Upper lobe of right lung (tissue), 1 donor: ENCODE data around the gene ADCY2. TPM values are rescaled to one million over a fixed set of nuclear protein-coding genes. Genes with fewer than 3 reads are reported as not detected.

Source experiments
- ATAC-seq: fragments of 200-7000 bp; cut with Tn5 transposase; one replicate; pipeline ENCODE4 v1.9.1; 2020; ENCODE audit warnings: mild to moderate bottlenecking, moderate library complexity
- DNase-seq: peaks from one replicate; pipeline ENCODE4 v3.0.0-alpha.2; 2020
- H3K27ac ChIP-seq: fragments of 200-600 bp; one replicate; pipeline ENCODE4 v1.8.0; 2022
- H3K27me3 ChIP-seq: fragments of 200-600 bp; one replicate; pipeline ENCODE4 v1.8.0; 2022; ENCODE audit warnings: mild to moderate bottlenecking
- H3K36me3 ChIP-seq: fragments of 200-600 bp; one replicate; pipeline ENCODE4 v1.8.0; 2022
- H3K4me1 ChIP-seq: fragments of 200-600 bp; one replicate; pipeline ENCODE4 v1.8.0; 2022
- H3K4me3 ChIP-seq: fragments of 200-600 bp; one replicate; pipeline ENCODE4 v1.8.0; 2022; ENCODE audit warnings: mild to moderate bottlenecking
- H3K9me3 ChIP-seq: fragments of 200-600 bp; one replicate; pipeline ENCODE4 v1.8.0; 2022
- CTCF ChIP-seq: fragments of 200-600 bp; IDR thresholded peaks from one replicate; pipeline ENCODE4 v1.8.0; 2022; ENCODE audit warnings: antibody characterized with exemption
- intact Hi-C: fragments of 100-400 bp; cut with DNase I; formaldehyde crosslinking; loops from one replicate; pipeline ENCODE4 v1.11.0; 2022
- total RNA-seq: library from RNA; stranded (reverse); fragmentation: NEBNext Ultra II Directional; extraction: Animal tissue kit (Norgen Biotek cat#: 25700); gene quantifications from one replicate; pipeline ENCODE4 v1.2.1, GENCODE V29; 2021
- donor health status: DM: no; HTN: yes; CAD: no; lungs with severe emphysema.

The ADCY2 gene
- total RNA-seq, 1 donor from 2014 or later, result 0.17 TPM

GRCh38 chr5:7824995-7825394 is 429.1 kb downstream of the ADCY2 start:
- no peaks in the 10 kb centered on the region for H3K4me1 ChIP-seq
- H3K27ac ChIP-seq, result no peak overlapping the region
- no peak for ATAC-seq
- no peaks in the 10 kb centered on the region for H3K27me3 ChIP-seq
- no peak for TF ChIP-seq CTCF
- intact Hi-C loops, result no loop called here
- H3K4me3 ChIP-seq, result no peak overlapping the region
- no peaks in the 10 kb centered on the region for H3K36me3 ChIP-seq
- DNase-seq, result no peak
- no peaks in the 10 kb centered on the region for H3K9me3 ChIP-seq

DNA sequence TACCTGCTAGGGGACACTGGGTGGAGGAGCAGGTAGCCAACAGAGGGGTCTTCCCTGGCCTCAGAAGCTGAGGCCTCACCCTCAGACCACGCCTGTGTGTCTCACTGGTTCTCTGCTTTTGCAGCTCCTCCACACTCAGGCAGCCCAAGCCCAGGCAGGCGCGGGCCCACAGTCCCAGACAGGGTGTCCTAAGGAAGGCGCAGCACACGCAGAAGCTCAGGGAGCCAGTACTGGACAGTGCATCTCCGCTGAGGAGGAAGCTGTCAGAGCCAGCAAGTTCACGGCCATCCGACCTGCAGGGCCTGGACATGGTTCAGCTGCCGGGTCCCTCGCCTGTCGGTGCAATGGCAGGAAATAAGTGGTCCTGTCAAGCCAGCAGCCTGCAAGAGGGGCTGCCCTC is 429.7 kb downstream of the ADCY2 start:
- H3K4me3 ChIP-seq, result no peak overlapping the region
- no peaks in the 10 kb centered on the region for H3K9me3 ChIP-seq
- DNase-seq (no peak), ATAC-seq (no peak)
- H3K4me1 ChIP-seq, result no peaks in the 10 kb centered on the region
- no peak for TF ChIP-seq CTCF
- intact Hi-C loops, result no loop called here
- no peaks in the 10 kb centered on the region for H3K27me3 ChIP-seq
- H3K27ac ChIP-seq, result no peak overlapping the region
- H3K36me3 ChIP-seq, result no peaks in the 10 kb centered on the region

DNA sequence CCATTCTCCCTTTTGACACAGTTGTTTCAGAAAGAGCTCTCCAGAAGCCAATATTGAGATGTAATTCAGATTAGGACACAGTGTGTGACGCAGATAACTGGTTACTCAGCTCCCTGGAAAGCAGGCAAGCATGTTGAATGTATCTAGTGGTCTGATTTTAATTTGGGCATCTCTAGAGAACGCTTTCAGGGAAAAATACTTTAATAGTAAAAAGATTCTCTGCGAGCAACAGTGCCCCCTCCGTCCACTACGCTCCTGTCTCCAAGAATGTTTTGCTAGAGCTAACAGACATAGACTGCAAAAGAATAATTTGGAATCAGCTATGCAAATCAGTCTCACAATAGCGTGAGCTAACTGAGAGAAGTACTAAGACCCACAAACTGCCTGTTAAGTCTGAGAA is 431.7 kb downstream of the ADCY2 start:
- intact Hi-C loops, result no loop called here
- ATAC-seq, result no peak

GRCh38 chr5:7828269-7828668 is 432.3 kb downstream of the ADCY2 start:
- Histone ChIP-seq H3K9me3 (no peaks in the 10 kb centered on the region), H3K36me3 (no peaks in the 10 kb centered on the region), H3K27me3 (no peaks in the 10 kb centered on the region), H3K4me1 (no peaks in the 10 kb centered on the region), H3K27ac (no peak overlapping the region), H3K4me3 (no peak overlapping the region)
- TF ChIP-seq CTCF, result no peak
- ATAC-seq (peak; percentile 80), DNase-seq (peak; percentile 72)
- intact Hi-C loops, result no loop called here

More for the DNA sequence above, 431.7 kb downstream of the ADCY2 start:
- Histone ChIP-seq H3K4me3 (no peak overlapping the region), H3K27me3 (no peaks in the 10 kb centered on the region), H3K27ac (no peak overlapping the region), H3K36me3 (no peaks in the 10 kb centered on the region), H3K9me3 (no peaks in the 10 kb centered on the region), H3K4me1 (no peaks in the 10 kb centered on the region)
- no peak for TF ChIP-seq CTCF
- DNase-seq, result no peak

DNA sequence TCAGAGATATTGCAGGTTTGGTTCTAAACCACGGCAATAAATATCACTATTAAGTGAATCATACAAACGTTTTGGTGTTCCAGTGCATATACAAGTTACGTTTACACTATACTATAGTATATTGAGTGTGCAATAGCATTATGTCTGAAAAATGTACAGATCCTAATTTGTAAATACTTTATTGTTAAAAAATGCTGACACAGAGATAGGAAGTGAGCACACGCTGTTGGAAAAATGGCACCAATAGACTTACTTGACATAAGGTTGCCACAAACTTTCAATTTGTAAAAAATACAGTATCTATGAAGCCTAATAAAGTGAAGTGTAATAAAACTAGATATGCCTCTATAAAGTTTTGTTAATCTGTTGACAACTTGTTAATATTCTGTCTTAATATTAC is 439.0 kb downstream of the ADCY2 start:
- ATAC-seq, result no peak
- no peak overlapping the region for H3K4me3 ChIP-seq
- H3K27me3 ChIP-seq, result no peaks in the 10 kb centered on the region
- no peaks in the 10 kb centered on the region for H3K4me1 ChIP-seq
- no peak overlapping the region for H3K27ac ChIP-seq
- intact Hi-C loops, result no loop called here
- no peaks in the 10 kb centered on the region for H3K36me3 ChIP-seq
- DNase-seq, result no peak
- TF ChIP-seq CTCF, result no peak
- no peaks in the 10 kb centered on the region for H3K9me3 ChIP-seq

GRCh38 chr5:7837403-7837802 is 441.5 kb downstream of the ADCY2 start:
- ATAC-seq, result no peak
- no peak for TF ChIP-seq CTCF
- no peak for DNase-seq

More at GRCh38 chr5:7837403-7837802, 441.5 kb downstream of the ADCY2 start:
- Histone ChIP-seq H3K4me3 (no peak overlapping the region), H3K27me3 (no peaks in the 10 kb centered on the region), H3K36me3 (no peaks in the 10 kb centered on the region), H3K27ac (no peak overlapping the region), H3K4me1 (no peaks in the 10 kb centered on the region), H3K9me3 (no peaks in the 10 kb centered on the region)
- intact Hi-C loops, result no loop called here
